Measurements from ENCODE around the gene SURF2. TPM values are rescaled to one million over a fixed set of nuclear protein-coding genes. Genes with fewer than 3 reads are reported as not detected.
"Not testable (repeated sequence)": the region's sequence is repeated elsewhere in the genome, so short reads cannot be mapped to it uniquely, and the experiment has no call there.

The SURF2 gene
- total RNA-seq: 10 to 100 TPM; 48.0 to 64.1 (median 57.9) TPM

- peak; percentile 85 to 86 for ATAC-seq
- Mint-ChIP-seq H3K4me1 (ENCODE audit: low read depth) (peaks cover 50% of the 10 kb centered on the region), H3K27me3 (ENCODE audit: low read depth) (no peaks in the 10 kb centered on the region), H3K36me3 (ENCODE audit: insufficient read depth) (peaks cover 26% of the 10 kb centered on the region), H3K9me3 (no peaks in the 10 kb centered on the region), H3K4me3 (peak within 1 kb of the TSS; percentile 91)
- DNase-seq: peak; percentile 87
These were observed at the start of gene SURF2, which contains the start of gene SURF1 for GRCh38 chr9:133356391-133357091. TSS of gene SURF2 (plus strand) at chr9:133356550. CDS start at chr9:133356593, 43 bp downstream. TSS of gene SURF1 (minus strand) at chr9:133356487. CDS start at chr9:133356453, 34 bp downstream.

GRCh38 chr9:133307301-133307700 is 49.0 kb upstream of the SURF2 start:
- H3K27me3 Mint-ChIP-seq (ENCODE audit: low read depth): peaks cover 19% of the 10 kb centered on the region
- no peaks in the 10 kb centered on the region for H3K9me3 Mint-ChIP-seq
- no peaks in the 10 kb centered on the region for H3K36me3 Mint-ChIP-seq (ENCODE audit: insufficient read depth)
- no peak overlapping the region for H3K4me3 Mint-ChIP-seq
- ATAC-seq: no peak
- no peaks in the 10 kb centered on the region for H3K4me1 Mint-ChIP-seq (ENCODE audit: low read depth)
- DNase-seq: no peak

- ATAC-seq (no peak), DNase-seq (no peak)
- Mint-ChIP-seq H3K36me3 (ENCODE audit: insufficient read depth) (no peaks in the 10 kb centered on the region), H3K4me3 (no peak overlapping the region), H3K9me3 (no peaks in the 10 kb centered on the region), H3K4me1 (ENCODE audit: low read depth) (no peaks in the 10 kb centered on the region), H3K27me3 (ENCODE audit: low read depth) (peaks cover 19% of the 10 kb centered on the region)
These were observed 46.7 kb upstream of the SURF2 start for GRCh38 chr9:133309608-133310007.

- Mint-ChIP-seq H3K36me3 (ENCODE audit: insufficient read depth) (no peaks in the 10 kb centered on the region), H3K9me3 (no peaks in the 10 kb centered on the region), H3K4me1 (ENCODE audit: low read depth) (no peaks in the 10 kb centered on the region), H3K4me3 (no peak overlapping the region), H3K27me3 (ENCODE audit: low read depth) (peaks cover 5% of the 10 kb centered on the region)
- DNase-seq: no peak
- no peak for ATAC-seq
These were observed 40.4 kb upstream of the SURF2 start for GRCh38 chr9:133315997-133316396.

GRCh38 chr9:133317551-133317950 is 38.8 kb upstream of the SURF2 start:
- H3K36me3 Mint-ChIP-seq (ENCODE audit: insufficient read depth); ATAC-seq; H3K27me3 Mint-ChIP-seq (ENCODE audit: low read depth); H3K4me1 Mint-ChIP-seq (ENCODE audit: low read depth); DNase-seq; H3K4me3 Mint-ChIP-seq; H3K9me3 Mint-ChIP-seq: not testable (repeated sequence)

- DNase-seq (no peak), ATAC-seq (no peak)
- Mint-ChIP-seq H3K36me3 (ENCODE audit: insufficient read depth) (no peaks in the 10 kb centered on the region), H3K9me3 (no peaks in the 10 kb centered on the region), H3K4me3 (no peak overlapping the region), H3K4me1 (ENCODE audit: low read depth) (no peaks in the 10 kb centered on the region), H3K27me3 (ENCODE audit: low read depth) (peaks cover 5% of the 10 kb centered on the region)
These were observed 35.9 kb upstream of the SURF2 start for GRCh38 chr9:133320421-133320881.

- Mint-ChIP-seq H3K36me3 (ENCODE audit: insufficient read depth) (no peaks in the 10 kb centered on the region), H3K4me1 (ENCODE audit: low read depth) (no peaks in the 10 kb centered on the region), H3K4me3 (no peak overlapping the region), H3K27me3 (ENCODE audit: low read depth) (peaks cover 4% of the 10 kb centered on the region), H3K9me3 (no peaks in the 10 kb centered on the region)
- DNase-seq (no peak), ATAC-seq (no peak)
These were observed 34.9 kb upstream of the SURF2 start for GRCh38 chr9:133321411-133321935.

GRCh38 chr9:133322701-133323100 is 33.6 kb upstream of the SURF2 start:
- ATAC-seq (no peak), DNase-seq (no peak)
- no peaks in the 10 kb centered on the region for H3K9me3 Mint-ChIP-seq
- H3K36me3 Mint-ChIP-seq (ENCODE audit: insufficient read depth): peaks cover 2% of the 10 kb centered on the region
- H3K4me3 Mint-ChIP-seq: no peak overlapping the region
- H3K27me3 Mint-ChIP-seq (ENCODE audit: low read depth): peaks cover 4% of the 10 kb centered on the region
- H3K4me1 Mint-ChIP-seq (ENCODE audit: low read depth): no peaks in the 10 kb centered on the region

GRCh38 chr9:133323211-133323610 is 33.1 kb upstream of the SURF2 start:
- Mint-ChIP-seq H3K36me3 (ENCODE audit: insufficient read depth) (peaks cover 3% of the 10 kb centered on the region), H3K9me3 (no peaks in the 10 kb centered on the region), H3K27me3 (ENCODE audit: low read depth) (peaks cover 4% of the 10 kb centered on the region), H3K4me3 (no peak overlapping the region), H3K4me1 (ENCODE audit: low read depth) (no peaks in the 10 kb centered on the region)
- DNase-seq (no peak), ATAC-seq (no peak)

- DNase-seq (no peak), ATAC-seq (no peak)
- H3K4me1 Mint-ChIP-seq (ENCODE audit: low read depth): no peaks in the 10 kb centered on the region
- H3K27me3 Mint-ChIP-seq (ENCODE audit: low read depth): peaks cover 2% of the 10 kb centered on the region
- no peaks in the 10 kb centered on the region for H3K9me3 Mint-ChIP-seq
- peaks cover 9% of the 10 kb centered on the region for H3K36me3 Mint-ChIP-seq (ENCODE audit: insufficient read depth)
- no peak overlapping the region for H3K4me3 Mint-ChIP-seq
These were observed 32.2 kb upstream of the SURF2 start for GRCh38 chr9:133323991-133324703.

GRCh38 chr9:133327021-133327420 is 29.3 kb upstream of the SURF2 start:
- not testable (repeated sequence) for H3K9me3 Mint-ChIP-seq; DNase-seq; H3K4me1 Mint-ChIP-seq (ENCODE audit: low read depth); H3K4me3 Mint-ChIP-seq; ATAC-seq; H3K27me3 Mint-ChIP-seq (ENCODE audit: low read depth)
- peaks cover 24% of the 10 kb centered on the region for H3K36me3 Mint-ChIP-seq (ENCODE audit: insufficient read depth)

- Mint-ChIP-seq H3K4me3 (no peak overlapping the region), H3K36me3 (ENCODE audit: insufficient read depth) (peaks cover 31% of the 10 kb centered on the region), H3K4me1 (ENCODE audit: low read depth) (peaks cover 5% of the 10 kb centered on the region), H3K27me3 (ENCODE audit: low read depth) (no peaks in the 10 kb centered on the region), H3K9me3 (no peaks in the 10 kb centered on the region)
- no peak for DNase-seq
- no peak for ATAC-seq
These were observed 28.4 kb upstream of the SURF2 start for GRCh38 chr9:133327834-133328484.

GRCh38 chr9:133329306-133330156 is 26.8 kb upstream of the SURF2 start:
- not testable (repeated sequence) for ATAC-seq; H3K4me3 Mint-ChIP-seq; DNase-seq; H3K27me3 Mint-ChIP-seq (ENCODE audit: low read depth); H3K9me3 Mint-ChIP-seq
- Mint-ChIP-seq H3K4me1 (ENCODE audit: low read depth) (peaks cover 15% of the 10 kb centered on the region), H3K36me3 (ENCODE audit: insufficient read depth) (peaks cover 44% of the 10 kb centered on the region)

GRCh38 chr9:133331221-133331620 is 25.1 kb upstream of the SURF2 start:
- no peak for DNase-seq
- Mint-ChIP-seq H3K36me3 (ENCODE audit: insufficient read depth) (peaks cover 50% of the 10 kb centered on the region), H3K27me3 (ENCODE audit: low read depth) (no peaks in the 10 kb centered on the region), H3K4me1 (ENCODE audit: low read depth) (peaks cover 19% of the 10 kb centered on the region), H3K9me3 (no peaks in the 10 kb centered on the region), H3K4me3 (no peak overlapping the region)
- no peak for ATAC-seq

Measured in activated T-cell treated with anti-CD3 and anti-CD28 coated beads, Interleukin-2, amount 50 U/mL, for 4 hours (primary cell).